Measurements from ENCODE around the gene EXOC6B.

DNA sequence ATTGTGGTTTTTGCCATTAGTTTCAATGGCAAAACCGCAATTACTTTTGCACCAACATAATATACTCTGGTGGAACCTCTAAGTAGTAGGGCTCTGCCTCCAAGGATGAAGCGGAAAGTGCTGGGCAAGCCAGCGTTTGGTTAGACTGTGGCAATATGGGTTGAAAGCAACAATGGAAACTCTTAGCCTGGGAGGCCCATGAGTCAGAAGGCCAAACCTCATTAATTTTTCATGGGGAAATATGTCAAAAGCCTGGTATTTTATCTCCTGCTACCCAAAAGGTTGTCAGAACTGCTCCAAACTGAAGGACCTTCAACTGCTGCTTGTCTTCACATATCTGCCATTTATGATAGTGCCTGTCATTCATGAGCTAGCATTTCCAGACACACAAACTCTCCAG, 499.1 kb downstream of the EXOC6B start:
- no peak for TF ChIP-seq CTCF (IDR thresholded peaks at IDR 0.05)
- TF ChIP-seq POLR2A (IDR thresholded peaks at IDR 0.05) = no peak
